MCF 10A (cell line): ENCODE measurements around the gene TOR1B. TPM values are rescaled to one million over a fixed set of nuclear protein-coding genes. Genes with fewer than 3 reads are reported as not detected.

Experiments used
- BruUV-seq: library from RNA; stranded (reverse); fragments of 400-500 nt; replicated peaks from 2 replicates; lab custom pipeline; 2021; lab: Mats Ljungman, UMichigan
- CTCF ChIA-PET: fragments of 300-600 bp; sonication (Branson Sonifier 250); formaldehyde crosslinking; extraction: SDS; loops from one replicate; lab custom pipeline; 2021; ENCODE audit warnings: antibody characterized with exemption, inconsistent platforms; lab: Yijun Ruan, JAX
- POLR2A ChIA-PET: fragments of 300-600, 350-650 bp; sonication (Branson Sonifier 250); formaldehyde crosslinking; extraction: SDS; loops from one replicate; lab custom pipeline; 2020; ENCODE audit warnings: antibody characterized with exemption, inconsistent platforms; lab: Yijun Ruan, JAX
- DNase-seq: peaks from one replicate; pipeline ENCODE4 v3.0.0-alpha.2; 2018; ENCODE audit not compliant: unreplicated experiment
- H3K27ac Mint-ChIP-seq: one replicate; pipeline ENCODE4 v1.8.0; 2022; ENCODE audit warnings: mild to moderate bottlenecking, low read depth, mixed read lengths; ENCODE audit not compliant: unreplicated experiment
- H3K27me3 Mint-ChIP-seq: one replicate; pipeline ENCODE4 v1.8.0; 2022; ENCODE audit warnings: mixed read lengths; ENCODE audit not compliant: insufficient read depth, unreplicated experiment
- H3K36me3 Mint-ChIP-seq: one replicate; pipeline ENCODE4 v1.8.0; 2022; ENCODE audit warnings: mild to moderate bottlenecking, moderate library complexity, mixed read lengths; ENCODE audit not compliant: insufficient read depth, unreplicated experiment
- H3K4me1 Mint-ChIP-seq: one replicate; pipeline ENCODE4 v1.8.0; 2022; ENCODE audit warnings: mixed read lengths; ENCODE audit not compliant: insufficient read depth, unreplicated experiment
- H3K4me3 Mint-ChIP-seq: one replicate; pipeline ENCODE4 v1.8.0; 2022; ENCODE audit warnings: mild to moderate bottlenecking, moderate library complexity, mixed read lengths; ENCODE audit not compliant: unreplicated experiment
- H3K9me3 Mint-ChIP-seq: one replicate; pipeline ENCODE4 v1.8.0; 2022; ENCODE audit warnings: mixed read lengths; ENCODE audit not compliant: unreplicated experiment
- CTCF ChIP-seq: fragments of 200-600 bp; IDR thresholded peaks from one replicate; pipeline ENCODE4 v1.8.0; 2022; ENCODE audit warnings: antibody characterized with exemption, mild to moderate bottlenecking; ENCODE audit not compliant: unreplicated experiment
- intact Hi-C: fragments of 100-400 bp; cut with micrococcal nuclease; formaldehyde crosslinking; loops from 2 replicates; pipeline ENCODE4 v1.14.1; 2022
- total RNA-seq: library from RNA; stranded (reverse); gene quantifications from 2 replicates; pipeline ENCODE4 v1.2.3, GENCODE V29; 2022

The TOR1B gene
- total RNA-seq, 1 experiment from 2014 or later = 14.8 TPM

- no peak overlapping the region for H3K27ac Mint-ChIP-seq
- POLR2A ChIA-PET = interaction anchor here (0.8 to 8.5 kb wide), 4 partner anchors 11 to 22 kb away, joined by 3 to 62 read pairs (median 8); partner anchors contain the start of gene PTGES
- no TSS peak for BruUV-seq
- H3K9me3 Mint-ChIP-seq = no peaks in the 10 kb centered on the region
- H3K27me3 Mint-ChIP-seq = no peaks in the 10 kb centered on the region
- intact Hi-C loops = no loop called here
- peaks cover 9% of the 10 kb centered on the region for H3K4me1 Mint-ChIP-seq
- peaks cover 4% of the 10 kb centered on the region for H3K36me3 Mint-ChIP-seq
- H3K4me3 Mint-ChIP-seq = no peak overlapping the region
- DNase-seq = no peak
- CTCF ChIA-PET = interaction anchor here (0.8 kb wide), 1 partner anchor 25 kb away, joined by 3 read pairs; no protein-coding TSS in a partner anchor
- no peak for TF ChIP-seq CTCF
Observed at GRCh38 chr9:129765764-129766317, 37.1 kb upstream of the TOR1B start.

GRCh38 chr9:129768486-129768885, 34.5 kb upstream of the TOR1B start:
- H3K9me3 Mint-ChIP-seq = no peaks in the 10 kb centered on the region
- POLR2A ChIA-PET = interaction anchor here (1.1 kb wide), 1 partner anchor 17 kb away, joined by 3 read pairs; no protein-coding TSS in a partner anchor
- no peak overlapping the region for H3K27ac Mint-ChIP-seq
- no peak for TF ChIP-seq CTCF
- H3K27me3 Mint-ChIP-seq = no peaks in the 10 kb centered on the region
- CTCF ChIA-PET = interaction anchor here (0.6 to 0.7 kb wide), 2 partner anchors 16 to 844 kb away, joined by 3 read pairs; no protein-coding TSS in a partner anchor
- DNase-seq = no peak
- H3K4me1 Mint-ChIP-seq = peaks cover 6% of the 10 kb centered on the region
- no peak overlapping the region for H3K4me3 Mint-ChIP-seq
- no peaks in the 10 kb centered on the region for H3K36me3 Mint-ChIP-seq
- intact Hi-C loops = no loop called here
- no TSS peak for BruUV-seq

GRCh38 chr9:129769669-129770068, 33.3 kb upstream of the TOR1B start:
- DNase-seq = no peak
- Mint-ChIP-seq H3K4me1 (peaks cover 15% of the 10 kb centered on the region), H3K4me3 (no peak overlapping the region), H3K27me3 (no peaks in the 10 kb centered on the region), H3K9me3 (no peaks in the 10 kb centered on the region), H3K36me3 (no peaks in the 10 kb centered on the region), H3K27ac (no peak overlapping the region)
- BruUV-seq = no TSS peak
- no peak for TF ChIP-seq CTCF
- ChIA-PET POLR2A (interaction anchor here (1.1 kb wide), 1 partner anchor 18 kb away, joined by 3 read pairs; no protein-coding TSS in a partner anchor), CTCF (interaction anchor here (0.9 to 1.3 kb wide), 3 partner anchors 14 to 129 kb away, joined by 3 to 4 read pairs (median 3); no protein-coding TSS in a partner anchor)
- intact Hi-C loops = no loop called here

GRCh38 chr9:129770741-129771140, 32.2 kb upstream of the TOR1B start:
- Mint-ChIP-seq H3K36me3 (no peaks in the 10 kb centered on the region), H3K9me3 (no peaks in the 10 kb centered on the region), H3K4me3 (no peak overlapping the region), H3K4me1 (peaks cover 21% of the 10 kb centered on the region), H3K27ac (no peak overlapping the region), H3K27me3 (no peaks in the 10 kb centered on the region)
- ChIA-PET POLR2A (interaction anchor here (3.1 to 9.8 kb wide), 2 partner anchors 11 to 18 kb away, joined by 9 to 293 read pairs; partner anchors contain the start of gene PTGES), CTCF (no interaction called here)
- TF ChIP-seq CTCF = no peak
- intact Hi-C loops = no loop called here
- BruUV-seq = no TSS peak
- no peak for DNase-seq
